ENCODE data around the gene UBL3.

GRCh38 chr13:29760544-29760943 lies 89.9 kb downstream of the UBL3 start:
- TF ChIP-seq CTCF (IDR thresholded peaks at IDR 0.05): no peak
- no peak for TF ChIP-seq POLR2A (IDR thresholded peaks at IDR 0.05)
